HUES6 (cell line): ENCODE results near the gene ANKRD6.
A peak's percentile ranks its signal among the peaks of the same experiment; 100 is the strongest.

Source experiments
- H3K27ac ChIP-seq: 2 replicates; pipeline ENCODE4 v1.7.0; 2013; ENCODE audit warnings: low read depth, mild to moderate bottlenecking, low read length, inconsistent platforms
- H3K27me3 ChIP-seq: 2 replicates; pipeline ENCODE4 v1.6.1; 2013; ENCODE audit warnings: low read length; ENCODE audit not compliant: control insufficient read depth, insufficient read depth
- H3K36me3 ChIP-seq: 2 replicates; pipeline ENCODE4 v1.6.1; 2013; ENCODE audit warnings: low read length; ENCODE audit not compliant: control insufficient read depth, insufficient read depth
- H3K4me1 ChIP-seq: 2 replicates; pipeline ENCODE4 v1.6.1; 2013; ENCODE audit warnings: low read length; ENCODE audit not compliant: control insufficient read depth, insufficient read depth
- H3K4me3 ChIP-seq: 2 replicates; pipeline ENCODE4 v1.5.1; 2013; ENCODE audit warnings: low read depth, low read length
- H3K9ac ChIP-seq: one replicate; pipeline ENCODE4 v1.6.1; 2013; ENCODE audit warnings: mild to moderate bottlenecking, low read length
- H3K9me3 ChIP-seq: 2 replicates; pipeline ENCODE4 v1.6.1; 2013; ENCODE audit warnings: low read depth, low read length; ENCODE audit not compliant: control insufficient read depth, insufficient read depth

The ANKRD6 gene

GRCh38 chr6:89583559-89583958 is 150.6 kb downstream of the ANKRD6 start:
- H3K36me3 ChIP-seq, result no peaks in the 10 kb centered on the region
- H3K4me1 ChIP-seq, result no peaks in the 10 kb centered on the region; the same call in 1 of the 2 replicates
- no peak overlapping the region for H3K9ac ChIP-seq
- H3K27ac ChIP-seq, result no peak overlapping the region
- no peaks in the 10 kb centered on the region for H3K9me3 ChIP-seq
- H3K27me3 ChIP-seq, result no peaks in the 10 kb centered on the region
- H3K4me3 ChIP-seq, result no peak overlapping the region

GRCh38 chr6:89584539-89584938 is 151.6 kb downstream of the ANKRD6 start:
- Histone ChIP-seq H3K4me3 (no peak overlapping the region), H3K27me3 (no peaks in the 10 kb centered on the region), H3K9me3 (no peaks in the 10 kb centered on the region), H3K27ac (no peak overlapping the region), H3K9ac (no peak overlapping the region), H3K4me1 (peaks cover 7% of the 10 kb centered on the region), H3K36me3 (no peaks in the 10 kb centered on the region)

GRCh38 chr6:89585154-89585553 is 152.2 kb downstream of the ANKRD6 start:
- Histone ChIP-seq H3K9me3 (no peaks in the 10 kb centered on the region), H3K27ac (no peak overlapping the region), H3K27me3 (no peaks in the 10 kb centered on the region), H3K4me1 (peaks cover 13% of the 10 kb centered on the region), H3K36me3 (no peaks in the 10 kb centered on the region), H3K9ac (no peak overlapping the region), H3K4me3 (no peak overlapping the region)

GRCh38 chr6:89589297-89590025 is 156.5 kb downstream of the ANKRD6 start:
- H3K27me3 ChIP-seq, result no peaks in the 10 kb centered on the region
- H3K4me3 ChIP-seq, result no peak overlapping the region
- H3K36me3 ChIP-seq, result no peaks in the 10 kb centered on the region
- no peaks in the 10 kb centered on the region for H3K9me3 ChIP-seq
- peaks cover 17% of the 10 kb centered on the region for H3K4me1 ChIP-seq
- no peak overlapping the region for H3K27ac ChIP-seq
- H3K9ac ChIP-seq, result peak overlapping the region; percentile 34

GRCh38 chr6:89590133-89590532 is 157.2 kb downstream of the ANKRD6 start:
- Histone ChIP-seq H3K27me3 (no peaks in the 10 kb centered on the region), H3K27ac (no peak overlapping the region), H3K4me1 (peaks cover 17% of the 10 kb centered on the region), H3K36me3 (no peaks in the 10 kb centered on the region), H3K9ac (no peak overlapping the region), H3K4me3 (no peak overlapping the region), H3K9me3 (no peaks in the 10 kb centered on the region)

GRCh38 chr6:89591745-89592144 is 158.8 kb downstream of the ANKRD6 start:
- H3K9ac ChIP-seq, result no peak overlapping the region
- H3K36me3 ChIP-seq, result no peaks in the 10 kb centered on the region
- no peaks in the 10 kb centered on the region for H3K27me3 ChIP-seq
- H3K4me1 ChIP-seq, result peaks cover 17% of the 10 kb centered on the region
- no peak overlapping the region for H3K27ac ChIP-seq
- H3K4me3 ChIP-seq, result no peak overlapping the region
- no peaks in the 10 kb centered on the region for H3K9me3 ChIP-seq

GRCh38 chr6:89596056-89596455 is 163.1 kb downstream of the ANKRD6 start:
- Histone ChIP-seq H3K27ac (no peak overlapping the region), H3K4me3 (no peak overlapping the region), H3K36me3 (no peaks in the 10 kb centered on the region), H3K27me3 (no peaks in the 10 kb centered on the region), H3K9me3 (no peaks in the 10 kb centered on the region), H3K4me1 (no peaks in the 10 kb centered on the region), H3K9ac (no peak overlapping the region)

- no peak overlapping the region for H3K27ac ChIP-seq
- H3K4me3 ChIP-seq, result no peak overlapping the region
- H3K4me1 ChIP-seq, result no peaks in the 10 kb centered on the region
- no peaks in the 10 kb centered on the region for H3K36me3 ChIP-seq
- H3K27me3 ChIP-seq, result no peaks in the 10 kb centered on the region
- H3K9ac ChIP-seq, result no peak overlapping the region
- no peaks in the 10 kb centered on the region for H3K9me3 ChIP-seq
Measured at GRCh38 chr6:89596484-89596883, 163.5 kb downstream of the ANKRD6 start.

GRCh38 chr6:89597372-89597771 is 164.4 kb downstream of the ANKRD6 start:
- no peak overlapping the region for H3K4me3 ChIP-seq
- H3K36me3 ChIP-seq, result no peaks in the 10 kb centered on the region
- H3K9ac ChIP-seq, result no peak overlapping the region
- no peaks in the 10 kb centered on the region for H3K9me3 ChIP-seq
- no peak overlapping the region for H3K27ac ChIP-seq
- no peaks in the 10 kb centered on the region for H3K4me1 ChIP-seq
- H3K27me3 ChIP-seq, result no peaks in the 10 kb centered on the region

- H3K27me3 ChIP-seq, result no peaks in the 10 kb centered on the region
- no peak overlapping the region for H3K9ac ChIP-seq
- no peak overlapping the region for H3K4me3 ChIP-seq
- no peaks in the 10 kb centered on the region for H3K4me1 ChIP-seq
- no peak overlapping the region for H3K27ac ChIP-seq
- H3K9me3 ChIP-seq, result no peaks in the 10 kb centered on the region
- no peaks in the 10 kb centered on the region for H3K36me3 ChIP-seq
Measured at GRCh38 chr6:89597988-89598387, 165.0 kb downstream of the ANKRD6 start.

- no peaks in the 10 kb centered on the region for H3K36me3 ChIP-seq
- no peaks in the 10 kb centered on the region for H3K27me3 ChIP-seq
- no peak overlapping the region for H3K27ac ChIP-seq
- H3K9me3 ChIP-seq, result no peaks in the 10 kb centered on the region
- no peaks in the 10 kb centered on the region for H3K4me1 ChIP-seq
- H3K9ac ChIP-seq, result no peak overlapping the region
- no peak overlapping the region for H3K4me3 ChIP-seq
Measured at GRCh38 chr6:89599727-89600126, 166.8 kb downstream of the ANKRD6 start.
